ENCODE results near the gene SH3PXD2A.
A peak's percentile ranks its signal among the peaks of the same experiment; 100 is the strongest.

The SH3PXD2A gene

GRCh38 chr10:103699611-103700435 is 155.6 kb downstream of the SH3PXD2A start:
- no peak for DNase-seq

GRCh38 chr10:103698266-103698665 is 157.1 kb downstream of the SH3PXD2A start:
- DNase-seq = no peak

GRCh38 chr10:103697787-103698186 is 157.6 kb downstream of the SH3PXD2A start:
- DNase-seq = no peak

- DNase-seq = peak; percentile 57
These were observed 158.8 kb downstream of the SH3PXD2A start for GRCh38 chr10:103696411-103697145.

GRCh38 chr10:103696094-103696410 is 159.3 kb downstream of the SH3PXD2A start:
- no peak for DNase-seq

- no peak for DNase-seq
These were observed 159.8 kb downstream of the SH3PXD2A start for GRCh38 chr10:103695584-103696005.

GRCh38 chr10:103693812-103694205 is 161.6 kb downstream of the SH3PXD2A start:
- DNase-seq = no peak

- DNase-seq = no peak
These were observed 162.2 kb downstream of the SH3PXD2A start for GRCh38 chr10:103692952-103693811.

- DNase-seq = no peak
These were observed 162.9 kb downstream of the SH3PXD2A start for GRCh38 chr10:103692436-103692951.

- no peak for DNase-seq
These were observed 163.5 kb downstream of the SH3PXD2A start for GRCh38 chr10:103691723-103692435.

- DNase-seq = no peak
These were observed 164.1 kb downstream of the SH3PXD2A start for GRCh38 chr10:103691267-103691666.

GRCh38 chr10:103690281-103690680 is 165.1 kb downstream of the SH3PXD2A start:
- no peak for DNase-seq

- no peak for DNase-seq
These were observed 166.9 kb downstream of the SH3PXD2A start for GRCh38 chr10:103688491-103688890.

- no peak for DNase-seq
These were observed 167.7 kb downstream of the SH3PXD2A start for GRCh38 chr10:103687718-103688117.

- DNase-seq = no peak
These were observed 168.2 kb downstream of the SH3PXD2A start for GRCh38 chr10:103687172-103687571.

GRCh38 chr10:103685880-103686669 is 169.3 kb downstream of the SH3PXD2A start:
- DNase-seq = peak; percentile 25

- no peak for DNase-seq
These were observed 171.5 kb downstream of the SH3PXD2A start for GRCh38 chr10:103683851-103684250.

- DNase-seq = no peak
These were observed 172.7 kb downstream of the SH3PXD2A start for GRCh38 chr10:103682631-103683030.

- no peak for DNase-seq
These were observed 173.6 kb downstream of the SH3PXD2A start for GRCh38 chr10:103681617-103682399.

GRCh38 chr10:103680869-103681236 is 174.5 kb downstream of the SH3PXD2A start:
- no peak for DNase-seq
